IMR-90 (cell line): Measurements from ENCODE around the gene FSTL5. TPM values are rescaled to one million over a fixed set of nuclear protein-coding genes. Genes with fewer than 3 reads are reported as not detected.

Experiments
- ATAC-seq: fragments of 200-7000 bp; cut with Tn5 transposase; 2 replicates; pipeline ENCODE4 v1.9.1; 2020; ENCODE audit warnings: low read depth, mild to moderate bottlenecking, moderate library complexity
- BruUV-seq: library from RNA; stranded (reverse); fragments of 400-500 nt; replicated peaks from 2 replicates; lab custom pipeline; 2021; lab: Mats Ljungman, UMichigan
- CTCF ChIA-PET: fragments of 300-600 bp; formaldehyde crosslinking; extraction: SDS; loops from one replicate; lab custom pipeline; 2021; ENCODE audit warnings: antibody characterized with exemption; lab: Yijun Ruan, JAX
- POLR2A ChIA-PET: fragments of 300-600 bp; sonication (Branson Sonifier 250); formaldehyde crosslinking; loops from one replicate; lab custom pipeline; 2022; ENCODE audit warnings: antibody characterized with exemption; ENCODE audit not compliant: unreplicated experiment; lab: Charles Lee
- DNase-seq: peaks from one replicate; pipeline ENCODE4 v3.0.0; 2013
- H2AFZ ChIP-seq: replicated peaks from 2 replicates; pipeline ENCODE3; 2013; ENCODE audit warnings: low read length, mild to moderate bottlenecking; ENCODE audit not compliant: poor library complexity
- H2AK5ac ChIP-seq: 2 replicates; pipeline ENCODE4 v1.6.1; 2013; ENCODE audit warnings: low read depth, low read length, inconsistent platforms
- H2AK9ac ChIP-seq: replicated peaks from 2 replicates; pipeline ENCODE3; 2013; ENCODE audit warnings: mild to moderate bottlenecking, low read depth, low read length, moderate library complexity; ENCODE audit not compliant: poor library complexity
- H2BK120ac ChIP-seq: 2 replicates; pipeline ENCODE4 v1.6.1; 2013; ENCODE audit warnings: low read depth, low read length, inconsistent platforms
- H2BK15ac ChIP-seq: 3 replicates; pipeline ENCODE4 v1.6.1; 2013; ENCODE audit warnings: low read depth, low read length, inconsistent platforms
- H2BK20ac ChIP-seq: 2 replicates; pipeline ENCODE4 v1.6.1; 2013; ENCODE audit warnings: low read depth, mild to moderate bottlenecking, inconsistent platforms, low read length, moderate library complexity
- H2BK5ac ChIP-seq: 2 replicates; pipeline ENCODE4 v1.6.1; 2013; ENCODE audit warnings: mild to moderate bottlenecking, low read depth, low read length, inconsistent platforms; ENCODE audit not compliant: poor library complexity, severe bottlenecking
- H3K14ac ChIP-seq: replicated peaks from 2 replicates; pipeline ENCODE4 v1.6.1; 2013; ENCODE audit warnings: low read depth, low read length, inconsistent platforms
- H3K18ac ChIP-seq: 2 replicates; pipeline ENCODE4 v1.6.1; 2013; ENCODE audit warnings: low read depth, low read length, control low read depth
- H3K23ac ChIP-seq: 2 replicates; pipeline ENCODE4 v1.6.1; 2013; ENCODE audit warnings: low read depth, low read length, inconsistent platforms
- H3K27ac ChIP-seq: 2 replicates; pipeline ENCODE4 v1.5.1; 2013; ENCODE audit warnings: mild to moderate bottlenecking, control low read depth, low read length; ENCODE audit not compliant: insufficient read depth
- H3K27me3 ChIP-seq: 2 replicates; pipeline ENCODE4 v1.6.1; 2013; ENCODE audit warnings: low read length; ENCODE audit not compliant: control insufficient read depth, insufficient read depth
- H3K36me3 ChIP-seq: 2 replicates; pipeline ENCODE4 v1.6.1; 2013; ENCODE audit warnings: low read length, mixed read lengths; ENCODE audit not compliant: control insufficient read depth, insufficient read depth
- H3K4ac ChIP-seq: 2 replicates; pipeline ENCODE4 v1.6.1; 2013; ENCODE audit warnings: low read depth, low read length, inconsistent platforms
- H3K4me1 ChIP-seq: 2 replicates; pipeline ENCODE4 v1.6.1; 2013; ENCODE audit warnings: low read length, mixed read lengths; ENCODE audit not compliant: control insufficient read depth, insufficient read depth
- H3K4me2 ChIP-seq: 2 replicates; pipeline ENCODE4 v1.6.1; 2013; ENCODE audit warnings: low read depth, mild to moderate bottlenecking, control low read depth, low read length, moderate library complexity
- H3K4me3 ChIP-seq: 2 replicates; pipeline ENCODE4 v1.5.1; 2013; ENCODE audit warnings: low read depth, mild to moderate bottlenecking, control low read depth, low read length, moderate library complexity; ENCODE audit not compliant: insufficient read depth
- H3K56ac ChIP-seq: 2 replicates; pipeline ENCODE4 v1.6.1; 2013; ENCODE audit warnings: low read length, inconsistent platforms; ENCODE audit not compliant: insufficient read depth; ENCODE audit errors: extremely low read depth
- H3K79me1 ChIP-seq, 2 experiments: 2 replicates each; pipeline ENCODE4 v1.6.1; 2013; ENCODE audit warnings: low read length in 2 of 2, inconsistent platforms in 1 of 2, low read depth in 1 of 2
- H3K9ac ChIP-seq: 2 replicates; pipeline ENCODE4 v1.6.1; 2013; ENCODE audit warnings: low read depth, low read length, control low read depth
- H3K9me1 ChIP-seq: 2 replicates; pipeline ENCODE4 v1.6.1; 2013; ENCODE audit warnings: low read length, inconsistent platforms; ENCODE audit not compliant: insufficient read depth
- H3K9me3 ChIP-seq: 2 replicates; pipeline ENCODE4 v1.6.1; 2013; ENCODE audit warnings: low read length; ENCODE audit not compliant: control insufficient read depth, insufficient read depth
- H4K20me1 ChIP-seq: 2 replicates; pipeline ENCODE4 v1.6.1; 2013; ENCODE audit warnings: low read length, inconsistent platforms; ENCODE audit not compliant: insufficient read depth
- H4K5ac ChIP-seq: 2 replicates; pipeline ENCODE4 v1.6.1; 2013; ENCODE audit warnings: mild to moderate bottlenecking, low read depth, low read length, control low read depth
- H4K8ac ChIP-seq, 2 experiments: 2 replicates each; pipeline ENCODE4 v1.6.1; 2013; ENCODE audit warnings: low read depth in 2 of 2, low read length in 2 of 2, control low read depth in 1 of 2, inconsistent platforms in 1 of 2
- H4K91ac ChIP-seq: 2 replicates; pipeline ENCODE4 v1.6.1; 2013; ENCODE audit warnings: low read depth, low read length, inconsistent platforms; ENCODE audit not compliant: insufficient read depth
- CEBPB ChIP-seq: IDR thresholded peaks from 2 replicates; pipeline ENCODE4 v1.6.1; 2012; ENCODE audit warnings: low read depth, low read length, improper control_type of control experiment
- CTCF ChIP-seq: conservative IDR thresholded peaks from 2 replicates; pipeline ENCODE4 v1.5.1; 2012; ENCODE audit warnings: mild to moderate bottlenecking, low read depth, low read length, improper control_type of control experiment
- RCOR1 ChIP-seq: IDR thresholded peaks from 2 replicates; pipeline ENCODE4 v1.6.1; 2012; ENCODE audit warnings: mild to moderate bottlenecking, low read length, improper control_type of control experiment; ENCODE audit not compliant: insufficient replicate concordance
- SMC3 ChIP-seq: fragments of 150-350 bp; IDR thresholded peaks from 2 replicates; pipeline ENCODE4 v1.6.1; 2016; ENCODE audit warnings: low read depth, mild to moderate bottlenecking, antibody characterized with exemption, low read length, moderate library complexity
- WGBS, 2 experiments: methylation state at CpG; one replicate each; pipeline versions ENCODE4 v1.1.5 to v1.1.7; 2013; ENCODE audit warnings: missing lambda C conversion rate in 2 of 2; ENCODE audit not compliant: insufficient read length in 1 of 2; ENCODE audit errors: extremely low coverage in 2 of 2; 5-methylcytosine and 5-hydroxymethylcytosine counted together
- dilution Hi-C: fragments of 300-500 bp; cut with HindIII; formaldehyde crosslinking; loops from one replicate; pipeline ENCODE4 v1.14.3; 2018; ENCODE audit warnings: low sequenced_read_pairs; ENCODE audit not compliant: unreplicated experiment
- in situ Hi-C: fragments of 300-500 bp; cut with MboI; formaldehyde crosslinking; loops from 3 replicates; pipeline ENCODE4 v1.14.3; 2019; ENCODE audit warnings: low sequenced_read_pairs, inconsistent platforms, mixed read lengths
- intact Hi-C: fragments of 100-400 bp; cut with micrococcal nuclease; formaldehyde crosslinking; loops from 2 replicates; pipeline ENCODE4 v1.10.0; 2022
- polyA plus RNA-seq, 3 experiments: library from polyadenylated mRNA; depleted of rRNA; stranded (reverse); fragments of >200 nt; gene quantifications; 2 replicates each; pipeline ENCODE4 v1.2.3, GENCODE V29; 2012; ENCODE audit warnings: low replicate concordance in 1 of 3
- total RNA-seq: library from RNA; depleted of rRNA; stranded (reverse); fragments of >200 nt; gene quantifications from 2 replicates; pipeline ENCODE4 v1.2.3, GENCODE V29; 2012

Gene FSTL5
- total and polyA plus RNA-seq, 2 of the 4 experiments (the other 2 are of a cell fraction): under 0.01 TPM; not detected in 1

- H4K8ac ChIP-seq: no peak overlapping the region
- POLR2A ChIA-PET: no interaction called here
- no TSS peak for BruUV-seq
Observed at GRCh38 chr4:161486461-161486860, 677.3 kb downstream of the FSTL5 start.

More at GRCh38 chr4:161486461-161486860, 677.3 kb downstream of the FSTL5 start:
- Histone ChIP-seq H3K14ac (no peak overlapping the region), H3K9ac (no peak overlapping the region), H3K36me3 (no peaks in the 10 kb centered on the region), H4K20me1 (no peaks in the 10 kb centered on the region), H3K23ac (no peak overlapping the region), H3K18ac (no peak overlapping the region), H3K79me1 (no peaks in the 10 kb centered on the region), H3K4ac (no peak overlapping the region), H2BK5ac (no peak overlapping the region), H2BK120ac (no peak overlapping the region), H2AK5ac (no peak overlapping the region), H3K4me2 (no peak overlapping the region), H2AFZ (no peak overlapping the region), H2BK20ac (no peak overlapping the region), H3K56ac (no peak overlapping the region), H3K27ac (no peak overlapping the region), H3K9me1 (no peaks in the 10 kb centered on the region), H3K4me3 (no peak overlapping the region), H2BK15ac (no peak overlapping the region), H3K4me1 (no peaks in the 10 kb centered on the region), H3K27me3 (no peaks in the 10 kb centered on the region), H4K91ac (no peak overlapping the region), H3K9me3 (no peaks in the 10 kb centered on the region), H2AK9ac (no peak overlapping the region), H4K5ac (no peak overlapping the region)
- ATAC-seq: no peak
- CTCF ChIA-PET: no interaction called here
- 0 out of 2 replicates have a peak, but pooled peaks have one; percentile 17 for TF ChIP-seq CEBPB
- TF ChIP-seq RCOR1: no peak
- no peak for TF ChIP-seq CTCF
- no peak for TF ChIP-seq SMC3
- no CpG with 5 or more reads among the region's 1 CpG for WGBS, 2 experiments
- in situ Hi-C loops: no loop called here
- DNase-seq: no peak
- intact Hi-C loops: no loop called here
- dilution Hi-C loops: no loop called here
